Measurements from ENCODE around the gene ILDR1.

Gene ILDR1

DNA sequence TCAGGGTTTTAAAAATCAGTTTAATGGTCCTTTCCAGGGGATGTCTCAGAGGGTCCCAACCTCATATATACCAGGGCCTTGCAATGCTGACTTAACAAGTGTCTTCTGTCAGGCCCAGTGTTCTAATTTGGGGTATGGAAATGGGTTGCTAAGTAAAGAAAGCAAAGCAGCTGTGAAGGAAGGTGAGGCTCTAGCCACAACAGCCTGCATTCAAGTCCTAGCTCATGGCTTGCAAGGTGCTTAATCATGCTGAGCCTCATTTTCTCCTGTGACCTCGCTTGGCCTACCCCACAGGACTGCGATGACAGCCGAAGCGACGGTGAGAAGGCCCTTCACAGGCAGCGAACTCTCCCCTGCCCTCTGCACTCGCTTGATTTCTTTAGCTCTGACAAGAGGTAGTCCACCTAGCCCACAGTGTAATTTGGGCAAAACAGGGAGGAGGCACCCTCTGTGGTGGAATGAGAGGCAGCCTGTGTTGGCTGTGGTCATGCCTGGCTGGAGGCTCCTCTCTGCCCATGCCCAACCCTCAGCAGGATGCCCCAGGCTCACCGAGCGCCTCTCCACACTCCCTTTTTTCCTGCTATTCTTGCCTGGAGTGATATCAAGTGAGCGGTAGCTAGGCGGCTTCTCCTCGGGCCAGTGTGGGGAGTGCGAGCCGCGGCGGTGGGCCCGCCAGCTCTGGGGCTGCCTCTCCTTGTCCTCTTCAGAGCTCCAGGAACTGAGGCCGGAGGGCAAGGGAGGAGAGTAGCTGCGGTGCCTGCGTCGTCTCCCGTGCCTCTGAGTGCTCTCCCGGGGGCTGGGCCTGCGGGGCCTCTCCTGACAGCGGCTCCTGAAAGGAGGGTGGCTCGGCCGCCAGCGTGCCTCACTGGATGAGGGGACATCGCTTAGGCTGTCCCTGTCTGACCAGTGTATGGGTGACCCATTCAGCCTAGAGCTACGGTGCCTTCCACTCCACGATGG lies 29.2 kb downstream of the ILDR1 start:
- no peak for ATAC-seq

DNA sequence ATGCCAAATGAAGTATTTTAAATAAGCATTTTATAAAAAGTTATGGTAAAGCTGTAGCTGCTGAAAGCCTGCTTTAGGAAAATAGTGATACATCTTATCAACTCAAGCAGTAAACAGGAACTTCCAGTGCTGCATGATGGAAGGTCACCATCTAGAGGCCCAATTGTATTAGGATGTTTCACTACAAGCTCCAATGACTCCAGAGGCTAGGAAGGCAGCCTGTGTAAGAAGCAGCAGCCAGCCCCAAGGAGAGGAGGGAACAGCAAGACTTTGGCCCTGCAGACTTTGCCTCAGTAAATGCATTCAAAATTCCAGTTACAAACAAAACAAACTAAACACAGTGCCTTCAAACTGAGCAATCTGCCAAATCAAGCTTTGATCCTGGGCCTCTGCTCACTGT lies 32.1 kb downstream of the ILDR1 start:
- ATAC-seq (no peak), DNase-seq (no peak)

More for the DNA sequence above, 29.2 kb downstream of the ILDR1 start:
- no peak for DNase-seq

DNA sequence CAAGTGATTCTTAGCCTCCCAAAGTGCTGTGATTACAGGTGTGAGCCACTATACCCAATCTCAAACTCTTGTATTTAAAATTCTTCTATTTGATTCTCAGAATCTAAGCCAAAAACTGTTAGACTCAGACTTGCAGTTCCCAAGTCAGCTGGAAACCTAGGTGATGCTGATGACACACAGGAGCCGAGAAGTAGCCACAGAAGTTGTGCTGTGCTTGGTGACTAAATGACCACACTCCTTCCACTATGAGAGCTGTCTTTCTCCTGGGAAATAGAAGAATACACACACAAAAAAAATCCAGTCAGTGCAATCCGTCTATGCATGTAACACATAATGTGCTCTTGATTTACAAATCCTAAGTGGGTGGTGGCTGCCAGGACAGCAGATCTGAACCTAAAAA lies 33.9 kb downstream of the ILDR1 start:
- ATAC-seq = peak; percentile 76
- no peak for DNase-seq

DNA sequence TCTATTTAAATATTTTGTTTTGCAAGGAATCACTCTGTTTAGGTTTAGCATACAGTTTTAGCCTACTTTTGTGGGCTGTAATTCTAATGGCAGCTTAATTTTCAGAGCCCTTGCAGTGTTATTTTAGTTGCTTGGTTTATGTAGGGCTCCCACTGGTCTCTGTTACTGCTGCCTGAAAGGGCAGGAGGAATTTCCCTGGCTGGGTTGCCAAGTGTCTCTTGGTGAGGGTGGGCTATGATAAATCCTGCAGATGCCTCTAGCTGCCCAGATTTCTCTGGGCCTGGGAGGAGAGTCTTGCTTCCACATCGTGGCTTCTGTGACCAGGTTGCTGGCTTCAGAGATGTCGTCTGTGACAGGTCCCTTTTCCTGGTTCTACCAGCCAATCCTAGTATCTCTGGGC lies 36.2 kb downstream of the ILDR1 start:
- DNase-seq = no peak
- no peak for ATAC-seq

DNA sequence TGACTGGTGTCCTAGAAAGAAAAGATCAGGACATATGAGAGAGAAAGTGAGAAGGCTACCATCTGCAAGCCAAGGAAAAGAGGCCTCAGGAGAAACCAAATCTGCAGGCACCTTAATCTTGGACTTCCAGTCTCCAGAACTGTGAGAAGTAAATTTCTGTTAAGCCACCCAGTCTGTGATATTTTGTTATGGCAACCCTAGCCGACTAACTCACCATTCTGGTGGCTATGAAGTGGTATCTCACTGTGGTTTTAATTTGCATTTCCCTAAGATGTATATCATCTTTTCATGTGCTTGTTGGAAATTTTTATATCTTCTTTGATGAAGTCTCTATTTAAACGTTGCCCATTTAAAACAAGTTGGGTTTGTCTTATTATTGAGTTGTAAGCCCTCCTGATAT lies 40.6 kb downstream of the ILDR1 start:
- no peak for DNase-seq
- no peak for ATAC-seq

DNA sequence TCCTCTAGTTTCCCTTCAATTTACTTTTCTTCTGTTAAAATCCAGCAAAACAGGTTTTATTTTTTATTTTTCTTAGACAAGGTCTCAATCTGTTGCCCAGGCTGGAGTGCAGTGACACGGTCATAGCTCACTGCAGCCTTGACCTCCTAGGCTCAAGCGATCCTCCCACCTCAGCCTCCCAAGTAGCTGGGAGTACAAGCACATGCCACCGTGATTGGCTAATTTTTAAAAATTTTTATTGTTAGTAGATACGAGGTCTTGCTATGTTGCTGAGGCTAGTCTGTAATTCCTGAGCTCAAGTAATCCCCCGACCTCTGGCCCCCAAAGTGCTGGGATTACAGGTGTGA lies 41.6 kb downstream of the ILDR1 start:
- DNase-seq (no peak), ATAC-seq (no peak)

DNA sequence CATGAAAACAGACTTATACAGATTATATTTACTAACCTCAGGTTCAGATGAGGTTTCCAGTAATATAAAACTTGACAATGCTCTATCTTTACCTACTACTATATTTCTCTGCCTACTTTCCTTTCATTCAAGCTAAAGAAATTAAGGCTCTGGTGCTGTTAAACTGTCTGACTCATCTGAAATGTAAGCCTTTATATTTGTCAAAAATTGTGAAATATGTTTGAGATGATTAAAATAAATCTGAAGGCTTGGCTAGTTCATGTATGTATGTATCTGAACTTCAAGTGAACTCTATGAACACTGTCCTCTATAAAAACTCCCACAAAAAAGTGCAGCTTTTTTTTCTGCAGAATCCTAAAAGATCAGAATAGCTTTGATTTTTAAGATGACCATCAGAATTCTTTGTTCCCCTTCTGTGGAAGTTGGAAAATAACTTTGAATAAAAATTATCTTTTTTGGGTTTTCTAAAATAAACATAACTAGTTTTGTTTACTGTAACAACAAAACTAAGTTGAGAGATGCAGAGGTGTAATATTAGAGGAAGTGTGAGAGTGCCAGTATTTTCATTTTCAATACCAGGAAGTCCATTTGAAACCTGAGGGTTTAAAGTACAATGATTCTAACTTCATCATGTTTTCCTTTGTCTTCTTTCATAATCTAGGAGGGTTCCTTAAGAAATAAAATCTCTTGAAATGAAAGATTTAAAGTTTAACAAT lies 42.2 kb downstream of the ILDR1 start:
- ATAC-seq = no peak

DNA sequence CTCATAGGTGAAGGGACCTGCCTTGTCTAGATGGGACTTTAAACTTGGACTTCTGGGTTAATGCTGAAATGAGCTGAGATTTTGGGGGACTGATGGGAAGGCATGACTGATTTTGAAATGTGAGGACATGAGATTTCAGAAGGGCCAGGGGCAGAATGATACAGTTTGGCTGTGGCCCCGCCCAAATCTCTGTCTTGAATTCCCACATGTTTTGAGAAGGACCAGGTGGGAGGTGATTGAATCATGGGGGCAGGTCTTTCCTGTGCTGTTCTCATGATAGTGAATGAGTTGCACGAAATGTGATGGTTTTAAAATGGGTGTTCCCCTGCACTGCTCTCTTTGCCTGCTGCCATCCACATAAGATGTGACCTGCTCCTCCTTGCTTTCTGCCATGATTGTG lies 42.8 kb downstream of the ILDR1 start:
- ATAC-seq (no peak), DNase-seq (no peak)

More for the DNA sequence above, 42.2 kb downstream of the ILDR1 start:
- DNase-seq = no peak

DNA sequence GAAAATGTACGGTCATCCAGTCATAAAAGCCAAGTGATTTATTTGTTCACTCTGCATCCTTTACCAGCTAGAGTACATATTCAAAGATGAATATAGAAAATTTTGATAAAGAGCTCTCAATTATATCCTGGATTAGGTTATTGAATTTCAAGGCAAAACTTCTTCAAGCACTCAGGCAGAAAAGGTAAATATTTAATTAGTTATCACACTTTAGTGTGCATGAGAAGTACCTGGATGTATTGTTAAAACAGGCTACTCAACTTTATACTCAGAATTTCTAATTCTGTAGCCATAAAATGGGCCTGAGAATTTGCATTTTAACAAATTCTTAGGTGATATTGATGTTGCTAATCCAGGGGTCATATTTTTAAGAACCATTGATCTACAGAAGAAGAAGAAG lies 45.3 kb downstream of the ILDR1 start:
- no peak for ATAC-seq
- no peak for DNase-seq

DNA sequence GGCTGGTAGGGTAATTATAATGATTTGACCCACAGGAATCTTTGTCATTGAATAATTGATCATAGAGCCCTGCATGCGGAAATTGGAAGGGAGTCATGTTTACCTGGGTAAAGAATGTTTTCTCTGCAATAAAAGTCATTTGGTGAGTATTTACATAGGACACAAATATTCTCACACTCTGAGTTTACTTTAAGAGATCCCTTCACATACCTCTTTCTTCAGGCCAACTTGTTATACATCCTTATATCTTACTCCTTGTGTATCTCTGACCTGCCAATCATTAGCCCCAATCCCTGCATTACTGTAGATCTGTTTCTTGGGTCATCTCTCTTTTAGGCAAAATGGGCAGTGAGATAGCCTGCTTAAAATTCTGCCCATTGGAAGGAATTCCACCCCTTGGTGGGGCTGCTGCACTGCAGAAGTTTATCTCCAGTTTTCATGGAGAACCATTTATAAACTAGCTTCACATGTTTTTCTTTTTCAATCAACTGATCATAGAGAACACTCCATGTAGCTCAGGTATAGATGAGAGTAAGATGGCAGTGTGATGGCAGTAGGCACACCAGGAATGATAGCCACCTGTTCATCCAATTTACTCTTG lies 46.2 kb downstream of the ILDR1 start:
- DNase-seq = no peak
- no peak for ATAC-seq

DNA sequence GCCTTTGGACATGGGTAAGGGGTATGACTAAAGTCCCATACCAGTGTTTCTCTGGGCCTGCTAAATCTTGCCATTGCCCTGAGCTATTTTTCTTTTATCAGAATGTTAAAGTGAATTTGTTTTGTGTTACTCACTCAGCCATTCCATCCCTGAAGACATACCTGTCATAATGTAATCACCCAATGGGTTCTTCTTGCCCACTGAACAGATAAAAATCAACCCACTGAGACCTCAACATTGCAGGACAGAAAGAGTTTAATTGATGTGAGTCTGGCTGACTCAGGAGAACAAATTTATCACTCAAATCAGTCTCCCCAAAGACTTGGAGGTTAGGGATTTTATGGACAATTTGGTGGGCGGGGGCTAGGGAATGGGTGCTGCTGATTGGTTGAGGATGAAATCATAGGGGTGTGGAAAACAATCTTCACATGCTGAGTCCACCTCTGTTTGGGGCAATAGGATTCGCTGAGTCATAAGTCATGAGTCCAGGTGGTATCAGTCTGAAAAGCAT lies 47.4 kb downstream of the ILDR1 start:
- no peak for DNase-seq
- ATAC-seq = no peak

DNA sequence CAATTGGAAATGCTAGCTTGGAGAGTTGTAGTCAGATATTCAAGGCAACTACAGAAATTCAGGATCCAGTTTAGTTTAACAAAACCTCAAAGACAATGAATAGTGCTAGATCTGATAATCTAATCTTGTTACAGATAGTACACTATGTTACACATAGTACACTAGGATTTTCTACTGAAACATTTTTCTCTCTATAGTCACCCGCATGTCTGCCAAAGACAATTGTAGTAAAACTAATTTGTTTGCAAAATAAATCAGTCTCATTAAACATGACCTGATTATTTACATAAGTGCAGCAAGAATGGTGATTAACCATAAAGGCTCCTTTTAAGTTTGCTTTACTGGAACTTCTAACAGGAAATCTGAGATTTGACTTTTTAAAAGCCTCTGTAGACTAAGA lies 52.0 kb downstream of the ILDR1 start:
- no peak for ATAC-seq
- no peak for DNase-seq

DNA sequence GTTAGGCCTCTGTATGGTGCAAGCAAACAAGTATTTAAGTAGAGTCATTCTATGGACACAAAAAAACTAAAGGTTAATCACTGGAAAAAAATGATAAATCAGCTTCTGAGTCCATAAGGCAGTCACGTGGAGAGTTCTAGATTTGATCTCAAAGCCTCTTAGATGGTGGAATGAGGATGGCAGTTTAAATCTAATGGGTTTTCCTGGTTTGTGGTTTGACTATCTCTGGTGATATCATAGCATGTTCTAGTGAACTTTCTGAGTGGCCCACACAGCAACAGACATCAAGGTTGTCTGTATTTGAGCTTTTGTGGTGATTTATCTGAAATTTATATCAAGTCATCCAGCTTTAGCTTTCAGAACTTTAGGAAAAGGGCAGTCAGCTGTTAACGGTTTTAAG lies 52.4 kb downstream of the ILDR1 start:
- ATAC-seq (peak; percentile 61), DNase-seq (no peak)

DNA sequence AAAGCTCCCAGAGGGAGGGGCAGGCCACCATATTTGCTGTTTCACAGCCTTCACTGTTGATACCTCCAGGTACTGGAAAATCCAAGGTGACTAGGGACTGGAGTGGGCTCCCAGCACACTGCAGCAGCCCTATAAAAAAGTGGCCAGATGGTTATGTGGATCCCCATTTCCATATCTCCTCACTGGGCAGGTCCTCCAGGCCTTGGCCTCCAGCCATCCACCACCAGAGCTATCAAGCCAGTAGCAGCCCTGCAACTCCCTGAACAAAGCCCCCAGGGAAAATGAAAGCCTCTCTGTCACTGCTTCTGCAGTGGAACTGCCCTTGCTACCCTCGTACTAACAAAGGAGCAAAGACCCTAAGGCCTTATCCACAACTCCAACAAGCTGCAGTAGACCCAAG lies 58.4 kb downstream of the ILDR1 start:
- DNase-seq = no peak
- no peak for ATAC-seq

DNA sequence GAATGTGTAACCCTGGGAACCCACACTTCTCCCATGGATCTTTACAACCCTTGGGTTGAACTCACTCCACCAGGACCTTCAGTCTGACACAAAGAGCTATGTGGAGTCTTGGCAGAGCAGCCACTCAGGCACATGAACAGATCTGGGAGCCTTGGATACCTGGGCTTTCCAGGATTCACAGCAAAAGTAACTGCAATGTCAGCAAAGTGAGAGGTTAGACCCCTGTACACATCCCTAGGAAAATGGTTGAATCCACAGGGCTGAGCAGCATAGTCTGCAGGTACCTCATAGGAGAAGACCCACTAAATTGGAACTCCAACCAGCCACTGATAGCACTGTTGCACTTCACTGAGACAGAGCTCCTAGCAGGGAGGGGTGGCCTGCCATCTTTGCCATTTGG lies 59.6 kb downstream of the ILDR1 start:
- ATAC-seq (no peak), DNase-seq (no peak)

DNA sequence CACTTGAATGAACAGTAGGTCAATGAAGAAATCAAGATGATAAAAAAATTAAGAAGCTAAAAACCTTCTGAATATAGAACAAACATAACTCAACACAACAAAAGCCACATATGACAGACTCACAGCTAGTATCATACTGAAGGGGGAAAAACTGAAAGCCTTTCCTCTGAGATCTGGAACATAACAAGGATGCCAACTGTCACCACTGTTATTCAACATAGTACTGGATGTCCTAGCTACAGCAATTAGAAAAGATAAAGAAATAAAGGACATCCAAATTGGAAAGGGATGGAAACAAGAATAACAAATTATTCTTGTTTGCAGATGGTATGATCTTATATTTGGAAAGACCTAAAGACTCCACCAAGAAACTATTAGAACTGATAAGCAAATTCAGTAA lies 60.8 kb downstream of the ILDR1 start:
- ATAC-seq (no peak), DNase-seq (no peak)

DNA sequence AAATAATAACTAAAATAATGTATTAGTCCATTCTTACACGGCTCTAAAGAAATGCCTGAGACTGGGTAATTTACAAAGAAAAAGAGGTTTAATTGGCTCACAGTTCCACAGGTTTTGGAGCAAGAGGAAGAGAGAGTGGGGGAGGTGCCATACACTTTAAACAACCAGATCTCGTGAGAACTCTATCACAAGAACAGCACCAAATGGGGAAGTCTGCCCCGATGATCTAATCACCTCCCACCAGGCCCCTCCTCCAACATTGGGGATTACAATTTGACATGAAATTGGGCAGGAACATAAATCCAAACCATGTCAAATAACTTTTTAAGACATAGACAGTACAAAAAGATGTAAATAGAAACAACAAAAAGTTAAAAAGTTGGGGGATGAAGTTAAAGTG lies 63.2 kb downstream of the ILDR1 start:
- DNase-seq (no peak), ATAC-seq (no peak)

DNA sequence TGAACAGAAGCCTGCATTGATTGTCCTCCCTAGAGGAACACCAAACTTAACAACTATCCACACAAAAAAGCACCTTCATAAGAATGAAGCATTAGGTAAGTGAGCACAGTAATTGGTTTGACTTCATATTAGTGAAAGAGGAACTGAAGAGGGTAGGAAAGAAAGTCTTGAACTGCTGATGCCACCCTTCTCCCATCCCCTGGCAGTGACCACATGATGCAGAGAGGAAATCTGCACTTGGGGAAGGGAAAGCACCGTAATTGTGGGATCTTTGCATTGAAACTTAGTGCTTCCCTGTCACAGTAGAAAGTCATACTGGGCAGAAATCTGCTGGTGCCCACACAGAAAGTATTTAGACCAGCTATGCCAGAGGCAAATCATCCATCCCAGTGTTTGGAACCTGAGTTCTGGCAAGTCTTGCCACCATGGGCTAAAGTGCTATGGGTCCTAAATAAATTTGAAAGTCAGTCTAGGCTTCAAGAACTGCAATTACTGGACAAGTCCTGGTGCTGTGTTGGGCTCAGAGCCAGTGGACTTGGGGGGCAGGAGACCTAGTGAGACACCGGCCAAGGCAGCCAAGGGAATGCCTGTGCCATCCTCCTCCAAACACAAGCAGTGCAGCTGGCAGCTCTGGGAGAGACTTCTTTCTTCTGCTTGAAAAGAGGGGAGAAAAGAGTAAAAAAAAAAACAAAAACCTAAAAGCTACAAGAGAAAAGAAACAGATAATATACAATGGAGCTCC lies 64.2 kb downstream of the ILDR1 start:
- ATAC-seq = no peak
- DNase-seq = no peak

DNA sequence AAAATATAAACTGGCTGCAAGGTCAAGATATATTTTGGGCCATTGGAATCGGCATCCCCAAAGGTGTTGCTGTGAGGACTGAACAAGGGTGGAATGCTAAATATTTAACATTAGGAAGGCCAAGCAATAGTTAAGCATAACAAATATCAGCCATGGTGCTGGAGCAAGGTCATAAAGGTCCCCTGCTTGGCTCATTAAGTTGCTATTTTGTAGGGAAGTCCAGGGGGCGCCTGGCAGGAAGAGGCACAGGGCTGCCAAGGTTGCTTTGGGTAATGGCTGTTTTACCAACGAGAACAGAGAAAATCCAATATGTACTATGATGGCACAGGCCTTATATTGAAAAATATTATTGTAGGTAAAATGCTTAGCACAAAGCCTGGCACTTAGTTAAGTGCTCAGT lies 65.7 kb downstream of the ILDR1 start:
- DNase-seq (no peak), ATAC-seq (no peak)

DNA sequence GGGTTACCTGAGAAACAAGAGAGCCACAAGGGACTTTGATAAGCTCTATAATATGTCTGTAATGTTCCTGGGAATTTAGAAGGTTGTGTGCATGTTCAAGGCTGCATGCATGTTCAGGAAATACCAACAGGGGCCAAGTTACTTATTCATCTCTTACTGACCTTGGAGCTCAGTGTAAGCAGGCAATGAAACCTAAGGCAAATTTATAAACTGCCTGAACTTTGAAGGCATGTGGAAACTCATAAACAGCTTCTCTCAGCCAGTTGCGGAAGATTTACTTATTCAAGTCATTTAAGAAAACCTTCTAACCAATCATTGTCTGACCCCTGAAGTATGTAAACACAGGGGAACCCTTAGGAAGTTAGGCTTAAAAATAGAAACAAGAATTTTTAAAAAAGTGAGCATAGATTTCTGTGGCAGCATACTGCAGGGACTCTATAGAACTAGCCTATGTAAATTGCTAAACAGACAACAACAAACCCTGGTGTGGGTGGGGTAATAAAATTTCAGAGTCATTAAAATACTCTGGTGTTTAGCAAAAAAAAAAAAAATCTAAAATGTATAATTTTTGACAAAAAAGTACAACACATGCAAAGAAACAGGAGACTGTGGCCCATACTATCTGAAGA lies 70.6 kb downstream of the ILDR1 start:
- DNase-seq = no peak
- ATAC-seq = no peak

DNA sequence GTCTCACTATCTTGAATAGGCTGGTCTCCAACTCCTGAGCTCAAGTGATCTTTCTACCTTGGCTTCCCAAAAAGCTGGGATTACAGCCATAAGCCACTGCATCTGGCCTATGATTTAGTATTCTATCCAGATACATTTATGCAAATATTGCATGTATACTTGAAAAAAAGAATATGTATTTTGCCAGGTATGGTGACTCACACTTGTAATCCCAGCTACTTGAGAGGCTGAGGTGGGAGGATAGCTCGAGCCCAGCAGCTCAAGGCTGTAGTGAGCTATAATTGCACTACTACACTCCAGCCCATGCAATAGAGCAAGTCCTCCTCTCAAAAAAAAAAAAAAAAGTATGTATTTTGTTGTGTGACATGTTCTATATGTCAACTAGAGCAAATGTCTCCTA lies 73.4 kb downstream of the ILDR1 start:
- DNase-seq (no peak), ATAC-seq (no peak)

DNA sequence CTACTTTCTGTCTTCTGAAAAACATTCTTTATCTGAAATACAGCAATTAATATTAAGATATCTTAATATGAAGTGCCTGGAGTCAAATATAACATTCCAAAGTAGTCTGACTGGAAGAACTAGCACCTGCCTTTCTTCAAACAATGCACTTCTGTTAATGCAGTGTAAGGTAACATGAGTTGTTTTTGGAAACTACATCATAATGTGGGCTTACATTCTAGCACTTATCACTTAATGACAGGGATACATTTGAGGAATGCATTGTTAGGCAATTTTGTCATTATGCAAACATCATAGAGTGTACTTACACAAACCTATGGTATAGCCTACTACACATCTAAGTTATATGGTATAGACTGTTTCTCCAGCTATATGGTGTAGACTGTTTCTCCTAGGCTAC lies 78.6 kb downstream of the ILDR1 start:
- DNase-seq (no peak), ATAC-seq (no peak)
